ENCODE data around the gene SLC25A24.

- no peak for TF ChIP-seq CTCF (IDR thresholded peaks at IDR 0.05)
- no peak for TF ChIP-seq POLR2A (IDR thresholded peaks at IDR 0.05)
These were observed 47.3 kb downstream of the SLC25A24 start for GRCh38 chr1:108152782-108153222.
